ENCODE data around the gene ZIC5.

ZIC5 gene

DNA sequence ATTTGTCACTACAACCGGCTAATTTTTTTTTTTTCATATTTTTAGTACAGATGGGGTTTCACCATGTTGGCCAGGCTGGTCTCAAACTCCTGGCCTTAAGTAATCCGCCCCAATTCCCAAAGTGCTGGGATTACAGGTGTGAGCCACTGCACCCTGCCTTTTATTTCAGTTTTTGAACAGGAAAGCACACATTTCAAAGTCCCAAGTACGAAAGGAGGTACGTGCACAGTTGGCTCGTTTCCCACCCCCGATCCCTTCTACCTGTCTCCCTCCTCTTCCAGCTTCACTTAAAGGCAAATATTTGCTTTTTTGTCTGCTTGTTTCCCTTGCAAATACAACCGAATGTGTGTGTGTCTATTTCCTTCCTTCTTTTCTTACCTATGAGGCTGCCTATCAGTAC, 30.5 kb downstream of the ZIC5 start:
- no peak overlapping the region for H3K27ac ChIP-seq (replicated peaks; ENCODE audit: low read length)
- no peak overlapping the region for H3K4me3 ChIP-seq (ENCODE audit: low read length in 2 of 2)
- peaks cover 0 to 6% of the 10 kb centered on the region in 2 donors for H3K4me1 ChIP-seq (ENCODE audit: control insufficient read depth in 2 of 2, insufficient read depth in 1 of 2, low read depth in 1 of 2, low read length in 2 of 2)
- H2AFZ ChIP-seq (ENCODE audit: low read length) = no peak overlapping the region
- H3K27me3 ChIP-seq (ENCODE audit: control insufficient read depth in 3 of 3, insufficient read depth in 3 of 3, low read depth in 1 of 3, low read length in 3 of 3) = no peaks in the 10 kb centered on the region
- H3K9ac ChIP-seq (ENCODE audit: low read depth, low read length, poor library complexity) = no peak overlapping the region
- no peaks in the 10 kb centered on the region for H3K36me3 ChIP-seq (replicated peaks in 1 of 2; ENCODE audit: control insufficient read depth in 2 of 2, insufficient read depth in 2 of 2, low read length in 2 of 2)
- no CpG with 5 or more reads among the region's 7 CpGs for WGBS, 2 donors (ENCODE audit: extremely low coverage in 2 of 2, insufficient read length in 2 of 2, insufficient replicate concordance in 1 of 2)
- no peak overlapping the region for H2AK5ac ChIP-seq (ENCODE audit: low read depth, low read length)
- no peak overlapping the region for H4K8ac ChIP-seq (ENCODE audit: low read depth, low read length)
- no peak overlapping the region for H2BK15ac ChIP-seq (ENCODE audit: low read length)
- H3K4ac ChIP-seq (ENCODE audit: low read length) = no peak overlapping the region
- H2BK120ac ChIP-seq (ENCODE audit: low read depth, low read length) = no peak overlapping the region
- H4K91ac ChIP-seq (ENCODE audit: low read depth, low read length, poor library complexity) = no peak overlapping the region
- no peak for DNase-seq (ENCODE audit: low spot score)
- no peak overlapping the region for H3K14ac ChIP-seq (ENCODE audit: low read length)
- no peaks in the 10 kb centered on the region for H3K79me1 ChIP-seq (ENCODE audit: low read depth, low read length)
- H2BK12ac ChIP-seq (ENCODE audit: low read length) = no peak overlapping the region
- no peaks in the 10 kb centered on the region for H3K9me3 ChIP-seq (replicated peaks in 1 of 2; ENCODE audit: control insufficient read depth in 2 of 2, insufficient read depth in 1 of 2, low read depth in 1 of 2, low read length in 2 of 2)
- no peak overlapping the region for H3K4me2 ChIP-seq (ENCODE audit: insufficient read depth, low read length, poor library complexity, severe bottlenecking)
- H2BK5ac ChIP-seq (ENCODE audit: low read length) = no peak overlapping the region
- H3K18ac ChIP-seq (ENCODE audit: low read length) = no peak overlapping the region
- no peak overlapping the region for H3K23ac ChIP-seq (ENCODE audit: low read depth, low read length, poor library complexity)

DNA sequence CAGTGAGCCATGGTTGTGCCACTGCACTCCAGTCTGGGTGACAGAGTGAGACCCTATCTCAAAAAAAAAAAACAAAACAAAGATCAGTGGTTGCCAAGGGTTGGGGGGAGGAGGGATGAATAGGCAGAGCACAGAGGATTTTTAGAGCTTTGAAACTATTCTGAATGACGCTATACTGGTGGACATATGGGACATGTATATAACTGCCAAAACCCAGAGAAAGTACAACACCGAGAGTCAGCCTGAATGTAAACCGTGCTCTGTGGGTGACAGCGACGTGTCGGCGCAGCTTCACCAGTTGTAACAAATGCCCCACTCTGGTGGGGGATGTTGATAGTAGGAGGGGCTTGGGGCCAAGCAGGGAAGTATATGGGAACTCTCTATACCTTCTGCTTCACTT, 32.9 kb downstream of the ZIC5 start:
- Histone ChIP-seq H3K27ac (replicated peaks; ENCODE audit: low read length) (no peak overlapping the region), H2BK120ac (ENCODE audit: low read depth, low read length) (no peak overlapping the region), H3K4me2 (ENCODE audit: insufficient read depth, low read length, poor library complexity, severe bottlenecking) (no peak overlapping the region), H4K8ac (ENCODE audit: low read depth, low read length) (no peak overlapping the region), H2BK15ac (ENCODE audit: low read length) (no peak overlapping the region), H3K4me1 (ENCODE audit: control insufficient read depth in 2 of 2, insufficient read depth in 1 of 2, low read depth in 1 of 2, low read length in 2 of 2) (peaks cover 0 to 6% of the 10 kb centered on the region in 2 donors), H2BK12ac (ENCODE audit: low read length) (no peak overlapping the region), H3K27me3 (ENCODE audit: control insufficient read depth in 3 of 3, insufficient read depth in 3 of 3, low read depth in 1 of 3, low read length in 3 of 3) (no peaks in the 10 kb centered on the region), H3K14ac (ENCODE audit: low read length) (no peak overlapping the region), H3K23ac (ENCODE audit: low read depth, low read length, poor library complexity) (no peak overlapping the region), H2AFZ (ENCODE audit: low read length) (no peak overlapping the region), H3K9me3 (replicated peaks in 1 of 2; ENCODE audit: control insufficient read depth in 2 of 2, insufficient read depth in 1 of 2, low read depth in 1 of 2, low read length in 2 of 2) (no peaks in the 10 kb centered on the region), H3K4me3 (ENCODE audit: low read length in 2 of 2) (no peak overlapping the region), H2AK5ac (ENCODE audit: low read depth, low read length) (no peak overlapping the region), H3K18ac (ENCODE audit: low read length) (no peak overlapping the region), H3K36me3 (replicated peaks in 1 of 2; ENCODE audit: control insufficient read depth in 2 of 2, insufficient read depth in 2 of 2, low read length in 2 of 2) (peaks cover 0 to 8% of the 10 kb centered on the region in 2 donors), H3K79me1 (ENCODE audit: low read depth, low read length) (no peaks in the 10 kb centered on the region), H4K91ac (ENCODE audit: low read depth, low read length, poor library complexity) (no peak overlapping the region), H3K4ac (ENCODE audit: low read length) (no peak overlapping the region), H3K9ac (ENCODE audit: low read depth, low read length, poor library complexity) (no peak overlapping the region), H2BK5ac (ENCODE audit: low read length) (no peak overlapping the region)
- WGBS, 2 donors (ENCODE audit: extremely low coverage in 2 of 2, insufficient read length in 2 of 2, insufficient replicate concordance in 1 of 2) = no CpG with 5 or more reads among the region's 7 CpGs
- no peak for DNase-seq (ENCODE audit: low spot score)

DNA sequence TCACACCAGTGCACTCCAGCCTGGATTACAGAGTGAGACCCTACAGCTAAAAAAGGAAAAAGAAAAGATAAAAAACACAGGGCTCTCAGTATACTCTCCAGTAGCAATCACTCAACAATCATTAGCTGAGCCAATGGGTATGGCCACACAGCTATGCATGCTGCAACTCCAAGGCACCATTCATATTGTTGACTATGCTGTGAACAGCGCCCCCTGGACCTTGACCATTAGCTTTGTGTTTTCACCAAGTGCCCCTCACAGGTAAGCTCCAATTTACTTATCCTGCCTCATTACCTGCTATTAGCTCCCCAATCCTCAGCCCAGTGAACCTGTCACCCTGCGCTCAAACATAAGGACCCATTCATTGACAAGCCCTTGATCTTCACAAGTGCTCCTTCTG, 35.8 kb downstream of the ZIC5 start:
- Histone ChIP-seq H2AK5ac (ENCODE audit: low read depth, low read length) (no peak overlapping the region), H3K4me2 (ENCODE audit: insufficient read depth, low read length, poor library complexity, severe bottlenecking) (no peak overlapping the region), H4K91ac (ENCODE audit: low read depth, low read length, poor library complexity) (no peak overlapping the region), H2AFZ (ENCODE audit: low read length) (no peak overlapping the region), H3K9ac (ENCODE audit: low read depth, low read length, poor library complexity) (no peak overlapping the region), H3K79me1 (ENCODE audit: low read depth, low read length) (no peaks in the 10 kb centered on the region), H3K27me3 (ENCODE audit: control insufficient read depth in 3 of 3, insufficient read depth in 3 of 3, low read depth in 1 of 3, low read length in 3 of 3) (no peaks in the 10 kb centered on the region), H4K8ac (ENCODE audit: low read depth, low read length) (no peak overlapping the region), H3K4ac (ENCODE audit: low read length) (no peak overlapping the region), H2BK15ac (ENCODE audit: low read length) (no peak overlapping the region), H3K14ac (ENCODE audit: low read length) (no peak overlapping the region), H2BK12ac (ENCODE audit: low read length) (no peak overlapping the region), H3K4me3 (ENCODE audit: low read length in 2 of 2) (no peak overlapping the region), H2BK5ac (ENCODE audit: low read length) (no peak overlapping the region), H3K4me1 (ENCODE audit: control insufficient read depth in 2 of 2, insufficient read depth in 1 of 2, low read depth in 1 of 2, low read length in 2 of 2) (peaks cover 0 to 6% of the 10 kb centered on the region in 2 donors), H2BK120ac (ENCODE audit: low read depth, low read length) (no peak overlapping the region), H3K9me3 (replicated peaks in 1 of 2; ENCODE audit: control insufficient read depth in 2 of 2, insufficient read depth in 1 of 2, low read depth in 1 of 2, low read length in 2 of 2) (no peaks in the 10 kb centered on the region), H3K18ac (ENCODE audit: low read length) (no peak overlapping the region), H3K36me3 (replicated peaks in 1 of 2; ENCODE audit: control insufficient read depth in 2 of 2, insufficient read depth in 2 of 2, low read length in 2 of 2) (peaks cover 0 to 8% of the 10 kb centered on the region in 2 donors), H3K23ac (ENCODE audit: low read depth, low read length, poor library complexity) (no peak overlapping the region), H3K27ac (replicated peaks; ENCODE audit: low read length) (no peak overlapping the region)
- DNase-seq (ENCODE audit: low spot score) = no peak
- whole genome bisulfite sequencing, 2 donors (ENCODE audit: extremely low coverage in 2 of 2, insufficient read length in 2 of 2, insufficient replicate concordance in 1 of 2) = no CpG with 5 or more reads among the region's 2 CpGs

GRCh38 chr13:99932912-99933311, 38.7 kb downstream of the ZIC5 start:
- H4K8ac ChIP-seq (ENCODE audit: low read depth, low read length) = no peak overlapping the region
- H3K27me3 ChIP-seq (ENCODE audit: control insufficient read depth in 3 of 3, insufficient read depth in 3 of 3, low read depth in 1 of 3, low read length in 3 of 3) = no peaks in the 10 kb centered on the region
- H3K79me1 ChIP-seq (ENCODE audit: low read depth, low read length) = no peaks in the 10 kb centered on the region
- no peak overlapping the region for H2BK15ac ChIP-seq (ENCODE audit: low read length)
- no peak overlapping the region for H3K4me3 ChIP-seq (ENCODE audit: low read length in 2 of 2)
- H3K27ac ChIP-seq (replicated peaks; ENCODE audit: low read length) = no peak overlapping the region
- no peak overlapping the region for H3K4me2 ChIP-seq (ENCODE audit: insufficient read depth, low read length, poor library complexity, severe bottlenecking)
- WGBS, 2 donors (ENCODE audit: extremely low coverage in 2 of 2, insufficient read length in 2 of 2, insufficient replicate concordance in 1 of 2) = no CpG with 5 or more reads among the region's 5 CpGs
- no peaks in the 10 kb centered on the region for H3K9me3 ChIP-seq (replicated peaks in 1 of 2; ENCODE audit: control insufficient read depth in 2 of 2, insufficient read depth in 1 of 2, low read depth in 1 of 2, low read length in 2 of 2)
- no peak overlapping the region for H3K4ac ChIP-seq (ENCODE audit: low read length)
- no peak for DNase-seq (ENCODE audit: low spot score)
- no peak overlapping the region for H2AFZ ChIP-seq (ENCODE audit: low read length)
- no peak overlapping the region for H2AK5ac ChIP-seq (ENCODE audit: low read depth, low read length)
- H3K23ac ChIP-seq (ENCODE audit: low read depth, low read length, poor library complexity) = no peak overlapping the region
- no peak overlapping the region for H3K18ac ChIP-seq (ENCODE audit: low read length)
- H3K14ac ChIP-seq (ENCODE audit: low read length) = no peak overlapping the region
- H3K9ac ChIP-seq (ENCODE audit: low read depth, low read length, poor library complexity) = no peak overlapping the region
- H3K4me1 ChIP-seq (ENCODE audit: control insufficient read depth in 2 of 2, insufficient read depth in 1 of 2, low read depth in 1 of 2, low read length in 2 of 2) = peaks cover 0 to 1% of the 10 kb centered on the region in 2 donors
- no peak overlapping the region for H2BK120ac ChIP-seq (ENCODE audit: low read depth, low read length)
- H3K36me3 ChIP-seq (replicated peaks in 1 of 2; ENCODE audit: control insufficient read depth in 2 of 2, insufficient read depth in 2 of 2, low read length in 2 of 2) = peaks cover 0 to 8% of the 10 kb centered on the region in 2 donors
- no peak overlapping the region for H2BK12ac ChIP-seq (ENCODE audit: low read length)
- H2BK5ac ChIP-seq (ENCODE audit: low read length) = no peak overlapping the region
- no peak overlapping the region for H4K91ac ChIP-seq (ENCODE audit: low read depth, low read length, poor library complexity)

All from neuronal stem cell (in vitro differentiated cells).